Measurements from ENCODE around the gene ARMC9.
"Not testable (repeated sequence)": the region's sequence is repeated elsewhere in the genome, so short reads cannot be mapped to it uniquely, and the experiment has no call there.

The ARMC9 gene

GRCh38 chr2:231364961-231365810 lies 166.8 kb downstream of the ARMC9 start:
- peak; percentile 84 for DNase-seq

- DNase-seq: no peak
Measured at GRCh38 chr2:231367178-231367577, 168.7 kb downstream of the ARMC9 start.

- no peak for DNase-seq
Measured at GRCh38 chr2:231369580-231370428, 171.4 kb downstream of the ARMC9 start.

GRCh38 chr2:231370429-231370748 lies 172.0 kb downstream of the ARMC9 start:
- no peak for DNase-seq

GRCh38 chr2:231370749-231371429 lies 172.5 kb downstream of the ARMC9 start:
- no peak for DNase-seq

- no peak for DNase-seq
Measured at GRCh38 chr2:231371430-231372054, 173.1 kb downstream of the ARMC9 start.

- no peak for DNase-seq
Measured at GRCh38 chr2:231372326-231372725, 173.9 kb downstream of the ARMC9 start.

- no peak for DNase-seq
Measured at GRCh38 chr2:231373184-231373583, 174.8 kb downstream of the ARMC9 start.

- DNase-seq: no peak
Measured at GRCh38 chr2:231373786-231374349, 175.4 kb downstream of the ARMC9 start.

- no peak for DNase-seq
Measured at GRCh38 chr2:231374771-231375170, 176.3 kb downstream of the ARMC9 start.

GRCh38 chr2:231375994-231376615 lies 177.7 kb downstream of the ARMC9 start:
- DNase-seq: not testable (repeated sequence)

GRCh38 chr2:231376857-231377256 lies 178.4 kb downstream of the ARMC9 start:
- DNase-seq: no peak

GRCh38 chr2:231378026-231378722 lies 179.7 kb downstream of the ARMC9 start:
- no peak for DNase-seq

GRCh38 chr2:231379266-231380215 lies 181.1 kb downstream of the ARMC9 start:
- no peak for DNase-seq

GRCh38 chr2:231380307-231380706 lies 181.9 kb downstream of the ARMC9 start:
- DNase-seq: no peak

GRCh38 chr2:231380991-231381847 lies 182.8 kb downstream of the ARMC9 start:
- no peak for DNase-seq

- DNase-seq: no peak
Measured at GRCh38 chr2:231382116-231382515, 183.7 kb downstream of the ARMC9 start.

- no peak for DNase-seq
Measured at GRCh38 chr2:231383416-231384108, 185.1 kb downstream of the ARMC9 start.

GRCh38 chr2:231384109-231384435 lies 185.6 kb downstream of the ARMC9 start:
- no peak for DNase-seq
